Ectodermal cell (in vitro differentiated cells): ENCODE results near the gene HP1BP3. TPM values are rescaled to one million over a fixed set of nuclear protein-coding genes. Genes with fewer than 3 reads are reported as not detected.

Experiments
- H3K27ac ChIP-seq: 2 replicates; pipeline ENCODE4 v1.7.0; 2013; ENCODE audit warnings: mild to moderate bottlenecking, low read depth, low read length; ENCODE audit not compliant: insufficient read depth, poor library complexity, severe bottlenecking
- H3K27me3 ChIP-seq: 2 replicates; pipeline ENCODE4 v1.7.0; 2013; ENCODE audit warnings: mild to moderate bottlenecking, low read length; ENCODE audit not compliant: insufficient read depth, control insufficient read depth, poor library complexity, severe bottlenecking
- H3K36me3 ChIP-seq: one replicate; pipeline ENCODE4 v1.7.0; 2013; ENCODE audit warnings: low read length; ENCODE audit not compliant: control insufficient read depth, insufficient read depth
- H3K4me1 ChIP-seq: one replicate; pipeline ENCODE4 v1.7.0; 2013; ENCODE audit warnings: low read length; ENCODE audit not compliant: control insufficient read depth, insufficient read depth
- H3K4me3 ChIP-seq: 2 replicates; pipeline ENCODE4 v1.7.0; 2013; ENCODE audit warnings: low read depth, low read length, control low read depth; ENCODE audit not compliant: insufficient read depth
- H3K9me3 ChIP-seq: 2 replicates; pipeline ENCODE4 v1.7.0; 2013; ENCODE audit warnings: mild to moderate bottlenecking, low read length, moderate library complexity; ENCODE audit not compliant: control insufficient read depth
- WGBS, 2 experiments: methylation state at CpG; one replicate each; pipeline ENCODE4 v1.1.7; 2013; ENCODE audit warnings: missing lambda C conversion rate in 2 of 2; 5-methylcytosine and 5-hydroxymethylcytosine counted together
- polyA plus RNA-seq, 4 experiments: library from polyadenylated mRNA; stranded (reverse); fragments of 50-300 nt; gene quantifications; one replicate each; pipeline ENCODE4 v1.2.3, GENCODE V29; 2013

Gene HP1BP3, protein sequence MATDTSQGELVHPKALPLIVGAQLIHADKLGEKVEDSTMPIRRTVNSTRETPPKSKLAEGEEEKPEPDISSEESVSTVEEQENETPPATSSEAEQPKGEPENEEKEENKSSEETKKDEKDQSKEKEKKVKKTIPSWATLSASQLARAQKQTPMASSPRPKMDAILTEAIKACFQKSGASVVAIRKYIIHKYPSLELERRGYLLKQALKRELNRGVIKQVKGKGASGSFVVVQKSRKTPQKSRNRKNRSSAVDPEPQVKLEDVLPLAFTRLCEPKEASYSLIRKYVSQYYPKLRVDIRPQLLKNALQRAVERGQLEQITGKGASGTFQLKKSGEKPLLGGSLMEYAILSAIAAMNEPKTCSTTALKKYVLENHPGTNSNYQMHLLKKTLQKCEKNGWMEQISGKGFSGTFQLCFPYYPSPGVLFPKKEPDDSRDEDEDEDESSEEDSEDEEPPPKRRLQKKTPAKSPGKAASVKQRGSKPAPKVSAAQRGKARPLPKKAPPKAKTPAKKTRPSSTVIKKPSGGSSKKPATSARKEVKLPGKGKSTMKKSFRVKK
- polyA plus RNA-seq (2013, experiment 1 of 4), result 275 TPM
- polyA plus RNA-seq (2013, experiment 2 of 4), result 217 TPM
- polyA plus RNA-seq (2013, experiment 3 of 4), result 249 TPM
- polyA plus RNA-seq (2013, experiment 4 of 4), result 256 TPM

DNA sequence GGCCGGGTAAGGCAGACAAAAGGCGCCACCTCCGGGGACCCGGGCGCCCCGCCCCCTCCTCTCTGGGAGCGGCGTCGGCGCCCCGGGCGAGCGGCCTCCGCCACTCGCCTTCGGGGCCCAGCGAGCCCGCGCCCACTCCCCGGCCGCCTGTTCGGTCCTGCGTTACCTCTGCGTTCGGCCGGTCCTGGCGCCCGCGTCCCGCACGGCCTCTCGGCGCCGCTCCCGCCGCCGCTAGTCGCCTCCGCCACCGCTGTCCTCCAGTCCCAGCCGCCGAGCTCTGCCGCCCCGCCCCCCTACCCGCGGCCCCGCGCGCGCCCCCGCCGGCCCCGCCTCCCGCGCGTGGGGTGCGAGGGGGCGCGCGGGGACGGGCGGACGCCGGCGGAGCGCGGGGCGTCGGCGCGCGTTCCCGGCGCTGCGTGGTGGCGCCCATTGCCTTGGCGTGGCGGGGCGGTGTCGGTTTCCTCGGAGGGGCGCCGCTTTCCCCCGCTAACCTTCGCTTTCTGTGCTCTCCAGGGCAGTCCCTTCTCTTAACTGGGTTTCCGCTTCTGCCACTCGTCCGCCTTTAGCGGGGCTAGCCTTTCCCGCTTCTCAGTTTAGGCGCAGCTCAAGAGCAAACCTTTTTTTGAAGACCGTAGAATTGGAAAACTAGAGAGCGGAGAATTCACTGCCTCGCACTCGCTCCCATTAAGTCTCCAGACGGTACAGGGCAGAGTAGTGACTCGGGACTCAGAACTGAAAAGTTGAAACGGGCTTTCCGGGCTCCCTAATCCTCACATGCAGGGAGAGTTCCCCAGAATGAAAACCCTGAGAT is at the start of gene HP1BP3:
HP1BP3 (minus strand) TSS at position 279 of the 811 bp plus-strand sequence. CDS start 6,867 bp downstream, outside the sequence.
- Histone ChIP-seq H3K9me3 (no peaks in the 10 kb centered on the region), H3K27ac (peak within 1 kb of the TSS; percentile 98), H3K27me3 (no peaks in the 10 kb centered on the region), H3K4me1 (no peaks in the 10 kb centered on the region), H3K36me3 (no peaks in the 10 kb centered on the region), H3K4me3 (peak within 1 kb of the TSS; percentile 97)
- WGBS, 2 experiments, result 0 to 1% methylated on average over 99 of the region's 99 CpGs

DNA sequence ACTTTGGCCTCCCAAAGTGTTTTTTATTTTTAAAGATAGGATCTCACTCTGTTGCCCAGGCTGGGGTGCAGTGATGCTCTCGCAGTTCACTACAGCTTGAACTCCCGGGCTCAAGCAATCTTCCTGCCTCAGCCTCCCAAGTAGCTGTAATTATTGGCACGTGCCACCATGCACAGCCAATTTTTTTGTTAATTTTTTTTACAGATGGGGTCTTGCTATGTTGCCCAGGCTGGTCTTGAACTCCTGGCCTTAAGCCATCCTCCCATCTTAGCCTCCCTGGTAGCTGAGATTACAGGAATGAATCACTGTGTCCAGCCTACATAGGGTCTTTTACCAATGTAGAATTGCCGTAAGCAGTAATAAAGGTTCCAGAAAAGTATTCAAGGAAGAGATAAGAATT is 49.1 kb upstream of the HP1BP3 start:
- H3K4me3 ChIP-seq, result no peak overlapping the region
- H3K27me3 ChIP-seq, result no peaks in the 10 kb centered on the region
- WGBS, 2 experiments, result 95 to 97% methylated on average over 3 to 4 of the region's 4 CpGs
- H3K9me3 ChIP-seq, result no peaks in the 10 kb centered on the region
- H3K36me3 ChIP-seq, result peaks cover 5% of the 10 kb centered on the region
- H3K4me1 ChIP-seq, result no peaks in the 10 kb centered on the region
- H3K27ac ChIP-seq, result no peak overlapping the region

DNA sequence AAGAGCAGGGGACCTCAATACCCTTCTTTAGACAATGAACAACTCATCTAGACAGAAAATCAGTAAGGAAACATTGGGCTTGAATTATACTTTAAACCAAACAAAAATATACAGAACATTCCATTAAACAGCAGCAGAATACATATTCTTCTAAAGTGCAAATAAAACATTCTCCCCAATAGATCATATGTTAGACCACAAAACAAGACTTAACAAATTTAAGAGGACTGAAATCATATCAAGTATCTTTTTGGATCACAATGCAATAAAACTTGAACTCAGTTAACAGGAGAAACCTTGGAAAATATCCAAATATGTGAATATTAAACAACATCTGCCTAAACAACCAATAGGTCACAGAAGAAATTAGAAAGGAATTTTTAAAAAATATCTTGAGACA is 47.7 kb upstream of the HP1BP3 start:
- Histone ChIP-seq H3K4me3 (no peak overlapping the region), H3K4me1 (no peaks in the 10 kb centered on the region), H3K27ac (no peak overlapping the region), H3K27me3 (no peaks in the 10 kb centered on the region), H3K36me3 (peaks cover 2% of the 10 kb centered on the region), H3K9me3 (no peaks in the 10 kb centered on the region)

DNA sequence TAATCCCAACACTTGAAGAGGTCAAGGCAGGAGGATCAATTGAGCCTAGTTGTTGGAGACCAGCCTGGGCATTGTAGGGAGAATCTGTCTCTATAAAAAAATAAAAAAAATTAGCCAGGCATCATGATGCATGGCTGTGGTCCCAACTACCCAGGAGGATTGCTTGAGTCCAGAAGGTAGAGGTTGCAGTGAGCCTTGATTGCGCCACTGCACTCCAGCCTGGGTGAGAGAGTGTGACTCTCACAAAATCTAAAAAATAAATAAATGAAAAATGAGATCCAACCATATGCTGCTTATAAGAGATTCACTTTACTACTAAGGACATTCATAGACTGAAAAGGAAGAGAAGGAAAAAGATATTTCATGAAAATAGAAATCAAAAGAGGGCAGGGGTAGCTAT is 47.1 kb upstream of the HP1BP3 start:
- Histone ChIP-seq H3K27me3 (no peaks in the 10 kb centered on the region), H3K27ac (no peak overlapping the region), H3K4me1 (no peaks in the 10 kb centered on the region), H3K36me3 (no peaks in the 10 kb centered on the region), H3K4me3 (no peak overlapping the region), H3K9me3 (no peaks in the 10 kb centered on the region)
- WGBS, 2 experiments, result 94 to 100% methylated on average over 1 of the region's 1 CpG

DNA sequence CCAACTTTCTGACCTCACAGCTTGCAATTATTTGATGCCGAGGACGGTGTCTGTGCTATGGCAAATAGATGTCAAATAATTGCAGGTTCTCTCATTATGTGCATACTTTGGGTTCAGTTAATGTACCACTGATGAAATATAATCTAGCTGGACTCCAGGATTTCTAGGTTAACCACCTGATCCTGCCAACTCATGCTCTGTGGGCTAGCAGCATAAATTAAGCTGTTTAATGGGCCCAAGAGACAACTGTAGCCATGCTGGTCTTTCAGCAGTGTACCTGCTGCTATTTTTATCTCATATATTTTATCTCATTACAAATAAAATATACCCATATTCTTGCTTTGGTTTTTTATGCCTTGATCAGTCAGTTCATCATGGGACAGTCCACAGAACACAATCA is 43.3 kb upstream of the HP1BP3 start:
- Histone ChIP-seq H3K36me3 (peaks cover 8% of the 10 kb centered on the region), H3K4me1 (no peaks in the 10 kb centered on the region), H3K9me3 (no peaks in the 10 kb centered on the region), H3K27ac (no peak overlapping the region), H3K27me3 (no peaks in the 10 kb centered on the region), H3K4me3 (no peak overlapping the region)
- 97 to 100% methylated on average over 2 of the region's 2 CpGs for WGBS, 2 experiments

DNA sequence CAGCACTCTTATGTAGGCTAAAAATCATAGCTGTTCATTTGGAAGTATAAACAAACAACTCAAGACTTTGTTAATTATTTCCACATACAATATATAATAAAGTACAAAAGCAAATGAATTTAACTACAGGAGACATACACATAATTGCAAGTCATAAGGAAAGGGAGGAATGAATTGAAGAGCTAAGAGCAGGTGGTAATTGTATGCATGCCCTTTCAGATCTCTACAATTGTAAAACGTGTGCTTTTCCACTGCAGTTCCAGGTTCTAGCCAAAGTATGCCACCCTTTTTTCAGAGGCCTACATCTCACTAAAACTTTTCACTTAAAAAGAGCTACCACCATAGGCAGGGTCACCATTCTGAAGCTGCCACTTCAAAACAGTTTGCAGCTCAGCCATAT is 42.8 kb upstream of the HP1BP3 start:
- peaks cover 8% of the 10 kb centered on the region for H3K36me3 ChIP-seq
- WGBS, 2 experiments, result 74 to 92% methylated on average over 1 of the region's 1 CpG

DNA sequence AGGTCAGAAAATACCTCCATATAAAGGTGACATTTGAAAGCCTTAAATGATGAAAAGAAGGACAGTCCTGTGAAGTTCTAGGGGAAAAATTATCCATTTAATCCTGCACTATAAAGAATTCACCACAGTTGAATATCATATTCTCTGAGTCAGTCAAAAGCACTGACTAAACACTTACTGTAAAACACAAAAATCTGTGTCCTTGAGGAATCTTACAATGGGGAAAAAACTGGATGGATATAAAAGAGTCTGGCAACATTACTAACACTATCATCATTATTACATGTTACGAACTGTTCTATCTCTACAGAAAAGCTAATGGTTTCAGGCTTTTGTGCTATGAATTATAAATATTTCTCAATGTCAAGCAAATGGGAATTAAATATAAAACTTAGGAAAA is 42.4 kb upstream of the HP1BP3 start:
- no peak overlapping the region for H3K27ac ChIP-seq
- no peaks in the 10 kb centered on the region for H3K4me1 ChIP-seq
- WGBS, 2 experiments, result no CpG with 5 or more reads among the region's 1 CpG
- H3K36me3 ChIP-seq, result peaks cover 8% of the 10 kb centered on the region
- H3K4me3 ChIP-seq, result no peak overlapping the region
- H3K9me3 ChIP-seq, result no peaks in the 10 kb centered on the region
- H3K27me3 ChIP-seq, result no peaks in the 10 kb centered on the region

More for the DNA sequence above, 42.8 kb upstream of the HP1BP3 start:
- H3K4me3 ChIP-seq, result no peak overlapping the region
- H3K9me3 ChIP-seq, result no peaks in the 10 kb centered on the region
- H3K4me1 ChIP-seq, result no peaks in the 10 kb centered on the region
- no peaks in the 10 kb centered on the region for H3K27me3 ChIP-seq
- H3K27ac ChIP-seq, result no peak overlapping the region

DNA sequence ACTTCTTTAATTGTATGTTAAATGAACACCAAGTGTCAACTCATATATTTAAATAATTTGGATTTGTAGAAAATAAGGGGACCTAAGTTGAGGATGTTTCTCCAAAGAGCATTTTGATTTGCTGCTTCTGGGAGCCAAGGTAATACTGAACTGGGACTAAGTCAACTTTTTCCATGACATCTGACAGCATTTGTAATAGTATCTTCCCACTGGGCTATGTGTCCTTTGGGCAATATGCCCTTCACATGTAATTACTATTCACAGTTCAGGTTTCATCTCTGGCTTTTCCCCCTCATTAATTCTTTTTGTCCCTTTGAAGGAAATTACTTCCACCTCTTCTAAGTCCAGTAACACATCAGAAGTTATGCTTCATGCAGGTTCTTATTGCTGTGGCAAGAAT is 36.7 kb upstream of the HP1BP3 start:
- no peaks in the 10 kb centered on the region for H3K27me3 ChIP-seq
- no peak overlapping the region for H3K4me3 ChIP-seq
- H3K36me3 ChIP-seq, result peaks cover 12% of the 10 kb centered on the region
- no peaks in the 10 kb centered on the region for H3K9me3 ChIP-seq
- no peak overlapping the region for H3K27ac ChIP-seq
- no peaks in the 10 kb centered on the region for H3K4me1 ChIP-seq

DNA sequence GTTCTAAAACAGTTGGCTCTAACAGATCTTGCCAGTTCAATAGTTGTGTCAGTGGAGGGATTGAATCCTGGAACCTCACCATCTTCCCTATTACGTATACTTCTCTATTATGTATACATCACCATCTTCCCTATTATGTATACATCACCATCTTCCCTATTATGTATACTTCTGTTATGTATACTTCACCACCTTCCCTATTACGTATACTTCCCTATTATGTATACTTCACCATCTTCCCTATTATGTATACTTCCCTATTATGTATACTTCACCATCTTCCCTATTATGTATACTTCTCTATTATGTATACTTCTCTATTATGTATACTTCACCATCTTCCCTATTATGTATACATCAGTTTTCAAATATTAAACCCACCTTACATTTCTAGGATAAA is 34.4 kb upstream of the HP1BP3 start:
- H3K4me1 ChIP-seq, result no peaks in the 10 kb centered on the region
- H3K9me3 ChIP-seq, result no peaks in the 10 kb centered on the region
- no peaks in the 10 kb centered on the region for H3K27me3 ChIP-seq
- H3K27ac ChIP-seq, result no peak overlapping the region
- no peak overlapping the region for H3K4me3 ChIP-seq
- peaks cover 26% of the 10 kb centered on the region for H3K36me3 ChIP-seq
- WGBS, 2 experiments, result 46 to 50% methylated on average over 2 of the region's 2 CpGs

DNA sequence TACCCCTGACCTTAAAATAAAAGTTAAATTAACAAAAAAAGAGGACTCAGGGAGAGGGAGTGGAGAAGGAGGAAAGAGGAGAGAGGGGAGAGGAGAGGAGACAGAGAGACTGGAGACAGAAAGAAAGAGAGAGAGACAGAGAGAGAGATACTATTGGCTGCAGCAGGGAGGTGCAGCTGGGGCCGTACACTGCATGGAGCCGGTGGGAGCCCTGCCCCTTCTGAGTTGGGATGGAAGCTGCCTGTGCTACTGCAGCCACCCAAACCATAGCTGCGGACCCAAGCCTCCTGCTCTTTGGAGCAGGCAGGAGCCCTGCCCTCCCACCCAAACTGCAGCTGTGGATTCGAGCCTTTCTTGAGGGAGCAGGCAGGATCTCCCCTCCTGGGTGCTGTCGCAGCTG is 32.7 kb upstream of the HP1BP3 start:
- no peaks in the 10 kb centered on the region for H3K27me3 ChIP-seq
- 81 to 85% methylated on average over 5 of the region's 5 CpGs for WGBS, 2 experiments
- H3K4me1 ChIP-seq, result no peaks in the 10 kb centered on the region
- H3K36me3 ChIP-seq, result peaks cover 23% of the 10 kb centered on the region
- H3K9me3 ChIP-seq, result no peaks in the 10 kb centered on the region
- H3K4me3 ChIP-seq, result no peak overlapping the region
- no peak overlapping the region for H3K27ac ChIP-seq
